ENCODE results near the gene TEX14. TPM values are rescaled to one million over a fixed set of nuclear protein-coding genes. Genes with fewer than 3 reads are reported as not detected.

Gene TEX14
- total RNA-seq, 1 experiment from 2014 or later, result not detected

DNA sequence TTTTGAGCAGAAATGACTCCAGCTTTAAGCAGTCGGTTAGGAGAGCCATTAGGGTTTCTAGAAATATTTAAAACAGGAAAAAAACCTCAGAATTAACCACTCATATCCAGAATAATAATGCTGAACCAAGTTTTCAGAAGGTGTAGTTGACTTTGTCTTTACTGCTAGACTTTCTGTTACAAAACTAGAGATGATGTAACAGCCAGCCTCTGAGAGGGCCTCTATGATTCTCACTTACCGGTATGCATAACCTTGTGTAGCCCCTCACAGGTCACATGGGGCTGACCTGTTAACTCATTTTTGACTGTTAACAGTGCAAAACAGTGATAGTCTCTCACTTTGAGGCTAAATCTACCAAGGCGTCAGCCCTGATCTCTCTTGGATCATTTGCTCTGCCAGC is 74.3 kb downstream of the TEX14 start:
- no peak for DNase-seq
- no peaks in the 10 kb centered on the region for H3K36me3 ChIP-seq (ENCODE audit: insufficient read depth, low read length)
- H3K4me2 ChIP-seq (ENCODE audit: low read depth, low read length, poor library complexity, severe bottlenecking), result no peak overlapping the region
- H3K27me3 ChIP-seq (ENCODE audit: low read length), result no peaks in the 10 kb centered on the region
- H3K79me2 ChIP-seq (ENCODE audit: low read length), result no peaks in the 10 kb centered on the region
- no peaks in the 10 kb centered on the region for H3K9me2 ChIP-seq (replicated peaks; ENCODE audit: insufficient read depth, low read length)
- no peaks in the 10 kb centered on the region for H4K20me1 ChIP-seq (ENCODE audit: insufficient read depth, low read depth, low read length)
- no peaks in the 10 kb centered on the region for H3K9me3 ChIP-seq (ENCODE audit: low read length)
- H2AFZ ChIP-seq (ENCODE audit: low read length), result no peak overlapping the region
- no peak overlapping the region for H3K9ac ChIP-seq (ENCODE audit: low read length)
- H3K27ac ChIP-seq (ENCODE audit: low read length), result no peak overlapping the region
- no peak overlapping the region for H3K4me3 ChIP-seq (ENCODE audit: low read length)
- H3K4me1 ChIP-seq (ENCODE audit: low read length), result no peaks in the 10 kb centered on the region

DNA sequence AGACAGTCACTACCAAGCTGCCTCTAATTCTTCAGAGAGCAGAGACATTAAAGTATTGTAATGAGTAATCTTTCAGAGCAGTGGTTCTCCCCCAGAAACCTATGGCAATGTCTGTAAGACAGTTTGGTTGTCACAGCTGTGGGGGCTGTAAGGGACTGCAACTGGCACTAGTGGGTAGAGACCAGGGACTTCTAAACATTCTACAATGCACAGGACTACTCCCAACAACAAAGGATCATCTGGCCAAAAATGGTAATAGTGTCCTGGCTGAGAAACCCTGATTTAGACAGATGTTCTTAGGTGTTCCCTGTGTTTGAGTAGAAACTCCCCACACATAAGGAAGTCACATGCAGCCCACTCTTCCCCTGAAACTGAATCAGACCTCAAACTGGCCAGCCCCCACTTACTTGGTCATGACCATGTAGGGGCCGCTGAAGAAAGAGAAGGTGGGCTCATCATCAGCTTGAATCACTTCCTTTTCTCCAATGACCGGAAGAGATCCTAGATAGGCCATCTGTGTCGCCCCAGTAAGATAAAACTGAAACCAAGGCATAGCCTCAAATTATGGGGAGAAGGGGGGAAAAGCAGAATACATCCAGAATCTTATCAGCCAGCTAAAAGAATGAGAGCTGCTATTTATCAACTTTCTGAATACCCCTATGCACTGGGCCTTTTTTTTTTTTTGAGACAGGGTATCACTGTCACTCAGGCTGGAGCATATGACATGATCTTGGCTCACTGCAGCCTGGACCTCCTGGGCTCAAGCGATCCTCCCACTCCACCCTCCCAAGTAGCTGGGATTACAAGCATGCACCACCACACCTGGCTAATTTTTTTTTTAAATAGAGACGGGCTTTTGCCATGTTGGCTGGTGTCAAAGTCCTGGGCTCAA is 75.8 kb downstream of the TEX14 start:
- no peak for DNase-seq
- H3K4me2 ChIP-seq (ENCODE audit: low read depth, low read length, poor library complexity, severe bottlenecking), result no peak overlapping the region

DNA sequence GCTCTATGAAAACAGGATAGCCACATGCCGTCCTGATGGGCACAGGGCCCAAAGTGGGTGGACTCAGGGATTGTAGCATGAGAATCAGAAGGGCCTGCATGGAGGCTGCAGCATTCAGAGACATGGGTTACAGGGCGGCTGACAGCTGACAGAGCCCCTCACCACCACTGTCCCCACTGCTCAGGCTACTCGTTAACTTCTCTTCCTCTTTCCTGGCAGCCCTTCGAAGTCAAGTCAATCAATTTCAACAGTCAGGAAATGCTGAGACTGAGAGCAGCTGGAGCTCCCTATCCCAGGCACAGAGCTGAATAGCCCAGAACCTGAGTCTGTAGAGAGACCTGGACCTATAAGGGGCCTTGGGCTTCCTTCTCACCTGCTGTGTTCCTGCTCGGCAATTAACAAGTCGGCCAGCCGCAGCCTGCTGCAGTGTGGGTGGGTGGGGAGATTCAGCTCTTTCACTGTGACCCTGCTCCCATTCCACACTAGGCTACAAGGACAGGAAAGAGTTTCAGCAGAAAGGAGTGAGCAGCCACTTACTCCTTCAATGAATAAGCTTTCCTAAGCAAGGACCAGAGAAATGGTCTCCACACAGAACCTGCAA is 76.9 kb downstream of the TEX14 start:
- Histone ChIP-seq H3K4me3 (ENCODE audit: low read length) (no peak overlapping the region), H3K27ac (ENCODE audit: low read length) (no peak overlapping the region), H3K4me2 (ENCODE audit: low read depth, low read length, poor library complexity, severe bottlenecking) (no peak overlapping the region), H3K4me1 (ENCODE audit: low read length) (no peaks in the 10 kb centered on the region), H4K20me1 (ENCODE audit: insufficient read depth, low read depth, low read length) (no peaks in the 10 kb centered on the region), H3K9me3 (ENCODE audit: low read length) (no peaks in the 10 kb centered on the region), H3K9me2 (replicated peaks; ENCODE audit: insufficient read depth, low read length) (no peaks in the 10 kb centered on the region), H3K27me3 (ENCODE audit: low read length) (no peaks in the 10 kb centered on the region), H2AFZ (ENCODE audit: low read length) (no peak overlapping the region), H3K36me3 (ENCODE audit: insufficient read depth, low read length) (no peaks in the 10 kb centered on the region), H3K9ac (ENCODE audit: low read length) (no peak overlapping the region), H3K79me2 (ENCODE audit: low read length) (no peaks in the 10 kb centered on the region)
- DNase-seq, result no peak

More for the DNA sequence above, 75.8 kb downstream of the TEX14 start:
- H3K4me1 ChIP-seq (ENCODE audit: low read length), result no peaks in the 10 kb centered on the region
- no peak overlapping the region for H2AFZ ChIP-seq (ENCODE audit: low read length)
- no peaks in the 10 kb centered on the region for H3K9me2 ChIP-seq (replicated peaks; ENCODE audit: insufficient read depth, low read length)
- no peak overlapping the region for H3K4me3 ChIP-seq (ENCODE audit: low read length)
- no peaks in the 10 kb centered on the region for H3K27me3 ChIP-seq (ENCODE audit: low read length)
- H3K27ac ChIP-seq (ENCODE audit: low read length), result no peak overlapping the region
- no peaks in the 10 kb centered on the region for H3K9me3 ChIP-seq (ENCODE audit: low read length)
- no peaks in the 10 kb centered on the region for H4K20me1 ChIP-seq (ENCODE audit: insufficient read depth, low read depth, low read length)
- H3K9ac ChIP-seq (ENCODE audit: low read length), result no peak overlapping the region
- no peaks in the 10 kb centered on the region for H3K79me2 ChIP-seq (ENCODE audit: low read length)
- H3K36me3 ChIP-seq (ENCODE audit: insufficient read depth, low read length), result no peaks in the 10 kb centered on the region

DNA sequence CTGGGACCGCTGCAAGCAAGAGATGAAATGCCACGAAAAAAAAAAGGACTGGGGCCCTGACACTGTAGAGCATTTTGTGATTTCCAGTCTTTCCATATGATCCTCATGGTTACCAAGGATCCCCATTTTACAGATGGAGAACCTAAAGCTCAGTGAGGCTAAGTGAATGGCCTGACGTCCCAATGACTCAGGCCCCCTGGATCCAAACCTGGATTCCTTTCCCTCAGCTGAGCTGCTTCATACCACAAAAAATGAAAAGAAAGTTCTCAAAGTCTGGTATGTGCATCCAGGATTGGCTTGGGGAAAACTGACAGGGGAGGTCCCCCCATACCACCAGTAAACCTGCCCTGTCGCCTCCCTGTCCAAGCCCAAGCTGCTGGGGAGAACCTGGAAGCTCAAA is 80.5 kb downstream of the TEX14 start:
- no peaks in the 10 kb centered on the region for H3K9me2 ChIP-seq (replicated peaks; ENCODE audit: insufficient read depth, low read length)
- H3K27ac ChIP-seq (ENCODE audit: low read length), result no peak overlapping the region
- no peaks in the 10 kb centered on the region for H3K27me3 ChIP-seq (ENCODE audit: low read length)

DNA sequence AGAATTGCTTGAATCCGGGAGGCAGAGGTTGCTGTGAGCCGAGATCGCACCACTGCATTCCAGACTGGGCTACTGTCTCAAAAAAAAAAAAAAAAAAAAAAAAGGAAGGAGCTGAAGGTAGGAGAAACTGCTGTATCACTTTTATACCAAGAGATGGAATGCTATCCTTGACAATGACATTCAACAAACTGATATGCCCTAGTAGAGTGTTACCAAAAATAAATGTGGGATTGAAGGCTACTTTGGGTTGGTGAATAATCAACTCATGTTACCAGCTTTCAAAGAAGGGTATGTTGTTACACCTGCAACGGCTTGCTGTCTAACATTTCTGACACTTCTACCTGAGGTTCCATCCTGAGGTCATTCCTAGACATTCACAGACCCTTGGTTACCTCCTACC is 84.9 kb downstream of the TEX14 start:
- H3K9me2 ChIP-seq (replicated peaks; ENCODE audit: insufficient read depth, low read length), result no peaks in the 10 kb centered on the region
- no peaks in the 10 kb centered on the region for H3K4me1 ChIP-seq (ENCODE audit: low read length)
- no peaks in the 10 kb centered on the region for H4K20me1 ChIP-seq (ENCODE audit: insufficient read depth, low read depth, low read length)
- no peak overlapping the region for H3K4me2 ChIP-seq (ENCODE audit: low read depth, low read length, poor library complexity, severe bottlenecking)
- H3K9me3 ChIP-seq (ENCODE audit: low read length), result no peaks in the 10 kb centered on the region
- H3K27me3 ChIP-seq (ENCODE audit: low read length), result no peaks in the 10 kb centered on the region
- no peaks in the 10 kb centered on the region for H3K36me3 ChIP-seq (ENCODE audit: insufficient read depth, low read length)
- no peak overlapping the region for H3K4me3 ChIP-seq (ENCODE audit: low read length)
- H2AFZ ChIP-seq (ENCODE audit: low read length), result no peak overlapping the region
- H3K9ac ChIP-seq (ENCODE audit: low read length), result no peak overlapping the region
- H3K27ac ChIP-seq (ENCODE audit: low read length), result no peak overlapping the region
- no peak for DNase-seq
- no peaks in the 10 kb centered on the region for H3K79me2 ChIP-seq (ENCODE audit: low read length)

More for the DNA sequence above, 80.5 kb downstream of the TEX14 start:
- H3K9me3 ChIP-seq (ENCODE audit: low read length), result no peaks in the 10 kb centered on the region
- no peak overlapping the region for H3K9ac ChIP-seq (ENCODE audit: low read length)
- H2AFZ ChIP-seq (ENCODE audit: low read length), result no peak overlapping the region
- no peak overlapping the region for H3K4me2 ChIP-seq (ENCODE audit: low read depth, low read length, poor library complexity, severe bottlenecking)
- H3K36me3 ChIP-seq (ENCODE audit: insufficient read depth, low read length), result no peaks in the 10 kb centered on the region
- H3K79me2 ChIP-seq (ENCODE audit: low read length), result no peaks in the 10 kb centered on the region
- DNase-seq, result no peak
- H3K4me1 ChIP-seq (ENCODE audit: low read length), result no peaks in the 10 kb centered on the region
- no peaks in the 10 kb centered on the region for H4K20me1 ChIP-seq (ENCODE audit: insufficient read depth, low read depth, low read length)
- H3K4me3 ChIP-seq (ENCODE audit: low read length), result no peak overlapping the region

DNA sequence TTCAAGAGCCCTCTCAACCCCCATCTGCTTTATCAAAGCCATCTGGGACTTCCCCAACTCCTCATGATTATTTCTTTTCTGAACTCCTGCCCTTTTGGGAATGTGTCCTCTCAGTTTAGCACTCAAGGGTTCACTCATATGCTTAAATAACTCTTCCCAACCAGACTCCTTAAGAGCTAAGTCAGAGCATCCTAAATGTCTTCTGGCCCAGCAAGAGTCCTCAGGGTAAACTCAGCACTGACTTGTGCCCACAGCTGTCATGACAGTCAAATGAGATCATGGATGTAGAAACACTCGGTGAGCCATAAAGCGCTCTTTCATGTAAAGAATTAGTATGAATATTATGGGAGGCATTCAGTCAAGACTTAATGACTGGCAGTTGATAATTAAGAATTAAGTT is 85.9 kb downstream of the TEX14 start:
- Histone ChIP-seq H3K9me3 (ENCODE audit: low read length) (no peaks in the 10 kb centered on the region), H4K20me1 (ENCODE audit: insufficient read depth, low read depth, low read length) (no peaks in the 10 kb centered on the region), H3K4me2 (ENCODE audit: low read depth, low read length, poor library complexity, severe bottlenecking) (no peak overlapping the region), H3K9me2 (replicated peaks; ENCODE audit: insufficient read depth, low read length) (no peaks in the 10 kb centered on the region), H3K79me2 (ENCODE audit: low read length) (no peaks in the 10 kb centered on the region), H3K9ac (ENCODE audit: low read length) (no peak overlapping the region), H2AFZ (ENCODE audit: low read length) (no peak overlapping the region), H3K4me1 (ENCODE audit: low read length) (no peaks in the 10 kb centered on the region), H3K36me3 (ENCODE audit: insufficient read depth, low read length) (no peaks in the 10 kb centered on the region), H3K4me3 (ENCODE audit: low read length) (no peak overlapping the region), H3K27ac (ENCODE audit: low read length) (no peak overlapping the region), H3K27me3 (ENCODE audit: low read length) (no peaks in the 10 kb centered on the region)
- no peak for DNase-seq

DNA sequence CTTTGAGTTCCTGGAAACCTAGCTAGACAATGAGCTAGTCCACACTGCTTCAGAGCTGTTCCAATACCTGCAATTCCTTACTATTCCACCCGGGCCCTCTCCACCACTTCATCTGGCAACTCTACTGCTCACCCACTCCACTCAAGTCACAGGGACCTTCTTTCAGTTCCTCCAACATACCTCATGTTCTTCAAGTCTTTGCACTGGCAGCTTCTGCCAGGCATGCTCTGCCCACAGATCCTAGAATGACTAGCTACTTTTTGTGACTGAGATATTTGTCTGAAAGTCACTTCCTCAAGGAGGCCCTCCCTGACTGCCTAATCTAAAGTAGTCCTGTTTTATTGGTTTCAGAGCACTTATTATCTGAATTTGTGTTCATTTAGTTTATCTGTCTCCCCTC is 86.4 kb downstream of the TEX14 start:
- Histone ChIP-seq H3K27ac (ENCODE audit: low read length) (no peak overlapping the region), H3K4me3 (ENCODE audit: low read length) (no peak overlapping the region), H3K4me1 (ENCODE audit: low read length) (no peaks in the 10 kb centered on the region), H3K79me2 (ENCODE audit: low read length) (no peaks in the 10 kb centered on the region), H3K27me3 (ENCODE audit: low read length) (no peaks in the 10 kb centered on the region), H3K9me2 (replicated peaks; ENCODE audit: insufficient read depth, low read length) (no peaks in the 10 kb centered on the region), H3K4me2 (ENCODE audit: low read depth, low read length, poor library complexity, severe bottlenecking) (no peak overlapping the region), H3K9me3 (ENCODE audit: low read length) (no peaks in the 10 kb centered on the region), H3K9ac (ENCODE audit: low read length) (no peak overlapping the region), H3K36me3 (ENCODE audit: insufficient read depth, low read length) (no peaks in the 10 kb centered on the region), H2AFZ (ENCODE audit: low read length) (no peak overlapping the region), H4K20me1 (ENCODE audit: insufficient read depth, low read depth, low read length) (no peaks in the 10 kb centered on the region)
- DNase-seq, result no peak

DNA sequence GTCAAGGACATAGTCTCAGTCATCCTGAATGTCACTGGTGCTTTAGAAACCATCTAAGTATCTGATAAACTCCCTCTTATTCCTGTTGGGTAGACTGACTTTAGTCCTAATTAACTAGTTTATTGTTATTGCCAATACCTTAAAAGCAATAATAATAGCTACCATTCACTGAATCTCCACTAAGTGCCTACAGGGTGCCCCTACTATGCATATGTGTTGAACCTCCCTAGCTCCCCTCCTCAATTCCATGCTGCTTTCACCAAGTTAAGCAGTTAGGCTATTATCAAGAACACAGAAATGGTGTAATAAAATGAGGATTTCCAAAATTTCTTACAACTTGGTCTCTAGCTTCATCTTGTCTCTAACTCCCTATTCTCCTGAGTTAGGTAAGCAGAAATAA is 89.9 kb downstream of the TEX14 start:
- Histone ChIP-seq H3K27me3 (ENCODE audit: low read length) (no peaks in the 10 kb centered on the region), H3K36me3 (ENCODE audit: insufficient read depth, low read length) (no peaks in the 10 kb centered on the region), H3K9me2 (replicated peaks; ENCODE audit: insufficient read depth, low read length) (no peaks in the 10 kb centered on the region), H3K79me2 (ENCODE audit: low read length) (no peaks in the 10 kb centered on the region), H3K9me3 (ENCODE audit: low read length) (no peaks in the 10 kb centered on the region), H3K27ac (ENCODE audit: low read length) (no peak overlapping the region), H3K4me3 (ENCODE audit: low read length) (no peak overlapping the region), H3K4me1 (ENCODE audit: low read length) (no peaks in the 10 kb centered on the region), H2AFZ (ENCODE audit: low read length) (no peak overlapping the region), H3K4me2 (ENCODE audit: low read depth, low read length, poor library complexity, severe bottlenecking) (no peak overlapping the region), H3K9ac (ENCODE audit: low read length) (no peak overlapping the region), H4K20me1 (ENCODE audit: insufficient read depth, low read depth, low read length) (no peaks in the 10 kb centered on the region)
- no peak for DNase-seq
